Body of pancreas (tissue), 4 donors: ENCODE measurements around the gene ANAPC10. TPM values are rescaled to one million over a fixed set of nuclear protein-coding genes. Genes with fewer than 3 reads are reported as not detected.

Experiments
- ATAC-seq: fragments of 150-250 bp; one replicate; pipeline ENCODE4 v1.9.1; 2016
- DNase-seq, 4 donors: peaks; one replicate each; pipeline ENCODE4 v3.0.0-alpha.2; 2019
- H3K27ac ChIP-seq, 4 donors: fragments of 200-600 bp; sonication (generic); 1 replicate in 3 of 4; 2 replicates in 1 of 4; pipeline versions ENCODE4 v1.5.1 to v1.6.1; 2016 to 2019; ENCODE audit warnings: mild to moderate bottlenecking in 1 of 4, mixed read lengths in 1 of 4, moderate library complexity in 1 of 4
- H3K27me3 ChIP-seq, 2 donors: fragments of 200-600 bp; sonication (generic); one replicate each; pipeline ENCODE4 v1.6.0; 2016; ENCODE audit warnings: mild to moderate bottlenecking in 1 of 2
- H3K36me3 ChIP-seq, 2 donors: fragments of 200-600 bp; sonication (generic); replicated peaks in 1 of 2; 2 replicates each; pipeline ENCODE4 v1.5.1; 2016; ENCODE audit warnings: low read depth in 2 of 2; ENCODE audit not compliant: insufficient read depth in 1 of 2
- H3K4me1 ChIP-seq: fragments of 200-600 bp; sonication (generic); one replicate; pipeline ENCODE4 v1.6.0; 2016
- H3K4me3 ChIP-seq, 2 donors: fragments of 200-600 bp; sonication (generic); 1 replicate in 1 of 2; 2 replicates in 1 of 2; pipeline ENCODE4 v1.5.1; 2016 to 2019
- H3K9me3 ChIP-seq, 3 donors: fragments of 200-600 bp; sonication (generic); 1 replicate in 2 of 3; 2 replicates in 1 of 3; pipeline ENCODE4 v1.5.1; 2016
- POLR2A ChIP-seq, 3 donors: fragments of 450-650 bp; IDR thresholded peaks; one replicate each; pipeline ENCODE4 v1.6.1; 2016; ENCODE audit warnings: antibody characterized with exemption in 3 of 3, mild to moderate bottlenecking in 2 of 3
- WGBS, 2 donors: methylation state at CpG; one replicate each; pipeline ENCODE4 v1.1.5; 2017; 5-methylcytosine and 5-hydroxymethylcytosine counted together
- intact Hi-C: fragments of 100-400 bp; cut with DNase I; formaldehyde crosslinking; loops from one replicate; pipeline ENCODE4 v1.15.1; 2023
- total RNA-seq, 2 donors: library from RNA; depleted of rRNA; stranded (reverse); fragments of >200 nt; gene quantifications; one replicate each; pipeline ENCODE4 v1.1.0, GENCODE V29; 2016
- TF ChIP-seq, protein P1 (sequence below), 7 experiments: fragments of 450-650 bp in 4 of 7; fragments of 200-600 bp in 3 of 7; sonication (generic) in 3 of 7; IDR thresholded peaks; one replicate each; pipeline ENCODE4 v1.5.1; 2016 to 2019; ENCODE audit warnings: antibody characterized with exemption in 7 of 7

The ANAPC10 gene
- total RNA-seq, 2 donors from 2014 or later, result 6.6 to 10.9 TPM

DNA sequence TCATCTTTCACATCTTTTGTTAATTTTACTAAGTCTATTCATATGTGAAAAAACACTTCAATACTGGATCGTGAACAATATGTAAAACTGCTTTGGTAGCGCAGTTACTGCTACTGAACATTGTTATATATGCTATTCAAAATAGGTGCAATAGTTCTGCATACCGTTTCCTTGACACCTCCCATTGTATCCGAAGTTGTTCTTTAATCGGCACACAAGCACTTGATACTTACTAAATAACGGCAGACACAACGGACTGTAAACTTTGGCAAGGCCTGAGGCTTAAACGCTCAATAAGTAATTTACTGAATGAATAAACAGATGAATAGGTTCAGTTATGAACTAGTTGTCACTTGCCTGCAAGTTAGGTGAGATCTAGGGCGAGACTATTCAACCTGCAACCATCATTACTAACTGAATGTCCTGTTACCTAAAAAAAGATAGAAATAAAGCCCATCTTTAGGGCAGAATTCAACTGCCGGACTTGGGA lies 620 bp downstream of the ANAPC10 start:
- TF ChIP-seq, protein P1, sequence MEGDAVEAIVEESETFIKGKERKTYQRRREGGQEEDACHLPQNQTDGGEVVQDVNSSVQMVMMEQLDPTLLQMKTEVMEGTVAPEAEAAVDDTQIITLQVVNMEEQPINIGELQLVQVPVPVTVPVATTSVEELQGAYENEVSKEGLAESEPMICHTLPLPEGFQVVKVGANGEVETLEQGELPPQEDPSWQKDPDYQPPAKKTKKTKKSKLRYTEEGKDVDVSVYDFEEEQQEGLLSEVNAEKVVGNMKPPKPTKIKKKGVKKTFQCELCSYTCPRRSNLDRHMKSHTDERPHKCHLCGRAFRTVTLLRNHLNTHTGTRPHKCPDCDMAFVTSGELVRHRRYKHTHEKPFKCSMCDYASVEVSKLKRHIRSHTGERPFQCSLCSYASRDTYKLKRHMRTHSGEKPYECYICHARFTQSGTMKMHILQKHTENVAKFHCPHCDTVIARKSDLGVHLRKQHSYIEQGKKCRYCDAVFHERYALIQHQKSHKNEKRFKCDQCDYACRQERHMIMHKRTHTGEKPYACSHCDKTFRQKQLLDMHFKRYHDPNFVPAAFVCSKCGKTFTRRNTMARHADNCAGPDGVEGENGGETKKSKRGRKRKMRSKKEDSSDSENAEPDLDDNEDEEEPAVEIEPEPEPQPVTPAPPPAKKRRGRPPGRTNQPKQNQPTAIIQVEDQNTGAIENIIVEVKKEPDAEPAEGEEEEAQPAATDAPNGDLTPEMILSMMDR (IDR thresholded peaks at IDR 0.05), result no peak
- no peak for DNase-seq
- intact Hi-C loops, result no loop called here
- WGBS, 2 donors, result 4 to 6% methylated on average over 10 of the region's 10 CpGs
- Histone ChIP-seq H3K36me3 (no peaks in the 10 kb centered on the region), H3K4me1 (peaks cover 42% of the 10 kb centered on the region), H3K9me3 (no peaks in the 10 kb centered on the region), H3K27ac (peak overlapping the region; percentile 74 to 94 (median 88)), H3K27me3 (no peaks in the 10 kb centered on the region), H3K4me3 (peak overlapping the region; percentile 35 to 71)
- peak; percentile 0 for ATAC-seq

DNA sequence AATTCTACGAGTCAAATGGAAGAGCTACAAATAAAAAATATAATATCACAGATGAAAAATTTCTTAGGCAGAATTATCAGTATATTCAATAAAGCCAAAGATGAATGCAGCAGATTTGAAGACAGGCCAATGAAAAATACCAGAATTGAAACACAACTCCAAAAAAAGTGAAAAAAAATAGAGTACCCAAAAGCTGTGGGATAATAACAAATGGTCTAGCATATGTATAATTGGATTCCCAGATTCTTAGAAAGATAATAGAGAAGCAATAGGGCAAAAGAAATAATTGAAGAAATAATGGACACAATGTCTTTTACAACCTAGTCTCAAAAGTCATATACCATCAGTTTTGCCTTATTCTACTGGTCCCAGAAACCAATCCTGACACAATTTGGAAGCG lies 4.4 kb downstream of the ANAPC10 start:
- 71 to 92% methylated on average over 2 of the region's 2 CpGs for WGBS, 2 donors
- Histone ChIP-seq H3K9me3 (no peaks in the 10 kb centered on the region), H3K27me3 (no peaks in the 10 kb centered on the region), H3K27ac (no peak overlapping the region), H3K4me3 (no peak overlapping the region), H3K36me3 (no peaks in the 10 kb centered on the region), H3K4me1 (peaks cover 15% of the 10 kb centered on the region)
- TF ChIP-seq, protein P1 (IDR thresholded peaks at IDR 0.05), result no peak
- no peak for TF ChIP-seq POLR2A (IDR thresholded peaks at IDR 0.05)
- DNase-seq (no peak), ATAC-seq (no peak)
- intact Hi-C loops, result no loop called here

DNA sequence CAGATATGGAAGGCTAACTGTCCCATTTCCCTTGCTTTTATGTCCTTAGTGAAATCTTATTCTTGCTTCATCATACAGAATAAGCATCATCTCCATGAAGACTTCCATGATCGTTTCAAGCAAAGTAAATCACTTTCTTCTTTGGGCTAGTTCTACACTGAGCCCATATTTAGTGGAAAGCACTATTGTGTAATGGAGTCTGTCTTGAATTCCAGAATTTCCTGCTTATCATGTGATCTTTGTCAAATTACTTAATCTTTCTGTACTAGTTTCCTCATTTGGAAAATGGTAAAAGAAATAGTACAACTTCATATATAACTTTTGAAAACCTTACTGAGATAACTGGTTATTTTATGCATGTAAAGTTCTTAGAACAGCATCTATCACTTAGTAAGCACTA lies 7.6 kb downstream of the ANAPC10 start:
- intact Hi-C loops, result no loop called here
- H3K27ac ChIP-seq, result no peak overlapping the region
- no peak for ATAC-seq
- no peak for DNase-seq
- no peaks in the 10 kb centered on the region for H3K27me3 ChIP-seq
- no peaks in the 10 kb centered on the region for H3K9me3 ChIP-seq
- no peak for TF ChIP-seq POLR2A (IDR thresholded peaks at IDR 0.05)
- TF ChIP-seq, protein P1 (IDR thresholded peaks at IDR 0.05), result no peak
- 77 to 97% methylated on average over 1 of the region's 1 CpG for WGBS, 2 donors
- H3K4me1 ChIP-seq, result no peaks in the 10 kb centered on the region
- H3K36me3 ChIP-seq, result no peaks in the 10 kb centered on the region
- H3K4me3 ChIP-seq, result no peak overlapping the region

DNA sequence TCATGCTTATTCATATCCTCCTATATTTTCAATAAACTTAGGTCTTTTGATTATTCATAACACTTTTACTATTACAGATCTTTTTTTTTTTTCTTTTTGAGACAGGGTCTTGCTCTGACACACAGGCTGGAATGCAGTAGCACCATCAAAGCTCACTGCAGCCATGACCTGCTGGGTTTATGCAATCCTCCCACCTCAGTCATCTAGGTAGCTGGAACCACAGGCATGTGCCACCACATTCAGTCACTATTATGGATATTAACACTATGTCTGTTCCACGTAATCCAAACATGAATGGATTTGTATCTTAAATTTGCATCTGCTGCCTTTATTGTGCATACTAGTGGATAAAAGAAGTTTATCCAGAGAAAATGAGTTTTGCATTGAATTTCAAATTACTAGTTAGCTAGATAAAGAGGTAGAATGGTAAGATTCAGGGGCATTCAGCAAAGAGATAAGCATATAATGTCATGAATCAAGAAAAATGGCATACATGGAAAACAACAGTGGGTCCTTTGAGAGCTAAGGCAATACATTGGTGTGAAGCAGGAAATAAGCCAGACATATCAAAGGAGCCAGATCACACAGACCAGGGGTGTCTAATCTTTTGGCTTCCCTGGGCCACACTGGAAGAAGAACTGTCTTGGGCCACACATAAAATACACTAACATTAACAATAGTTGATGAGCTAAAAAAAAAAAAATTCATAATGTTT lies 13.9 kb downstream of the ANAPC10 start:
- peaks cover 0 to 2% of the 10 kb centered on the region in 2 donors for H3K36me3 ChIP-seq
- H3K27ac ChIP-seq, result no peak overlapping the region
- H3K4me3 ChIP-seq, result no peak overlapping the region
- no peak for DNase-seq
- H3K4me1 ChIP-seq, result no peaks in the 10 kb centered on the region
- WGBS, 2 donors, result 96 to 100% methylated on average over 1 of the region's 1 CpG
- intact Hi-C loops, result no loop called here
- TF ChIP-seq POLR2A (IDR thresholded peaks at IDR 0.05), result no peak
- TF ChIP-seq, protein P1 (IDR thresholded peaks at IDR 0.05), result no peak
- H3K9me3 ChIP-seq, result no peaks in the 10 kb centered on the region
- ATAC-seq, result no peak
- H3K27me3 ChIP-seq, result no peaks in the 10 kb centered on the region

DNA sequence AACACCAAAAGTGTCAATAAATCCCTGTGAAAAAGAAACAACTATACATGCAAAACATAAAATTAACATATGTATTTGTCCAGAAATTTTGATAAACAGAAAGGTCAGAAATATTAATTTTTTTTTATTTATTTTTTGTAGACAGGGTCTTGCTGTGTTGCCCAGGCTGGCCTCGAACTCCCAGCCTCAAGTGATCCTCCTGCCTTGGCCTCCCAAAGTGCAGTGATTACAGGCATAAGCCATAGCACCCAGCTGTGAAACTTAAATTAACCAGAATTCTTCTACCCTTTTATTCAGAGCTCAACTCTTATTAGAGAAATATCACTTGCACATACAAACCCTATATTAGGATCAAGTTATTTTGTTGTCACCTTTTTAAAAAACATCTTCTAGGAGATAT lies 16.2 kb downstream of the ANAPC10 start:
- DNase-seq, result no peak
- no peaks in the 10 kb centered on the region for H3K9me3 ChIP-seq
- H3K36me3 ChIP-seq, result peaks cover 0 to 2% of the 10 kb centered on the region in 2 donors
- H3K27me3 ChIP-seq, result no peaks in the 10 kb centered on the region
- intact Hi-C loops, result no loop called here
- no peak overlapping the region for H3K4me3 ChIP-seq
- no peaks in the 10 kb centered on the region for H3K4me1 ChIP-seq
- no peak overlapping the region for H3K27ac ChIP-seq
- WGBS, 2 donors, result 90 to 96% methylated on average over 1 of the region's 1 CpG
- no peak for ATAC-seq
- TF ChIP-seq, protein P1 (IDR thresholded peaks at IDR 0.05), result no peak
- no peak for TF ChIP-seq POLR2A (IDR thresholded peaks at IDR 0.05)
